Measurements from ENCODE around the gene HS6ST2.

- TF ChIP-seq POLR2AphosphoS5 (IDR thresholded peaks at IDR 0.05) (no peak), CTCF (IDR thresholded peaks at IDR 0.05) (no peak), POLR2A (IDR thresholded peaks at IDR 0.05) (no peak)
Measured at GRCh38 chrX:132671229-132671641, 287.2 kb downstream of the HS6ST2 start.
